ENCODE data around the gene MRPS30.
"Not testable (repeated sequence)": the region's sequence is repeated elsewhere in the genome, so short reads cannot be mapped to it uniquely, and the experiment has no call there.

GRCh38 chr5:44792031-44792673 is 16.6 kb upstream of the MRPS30 start:
- not testable (repeated sequence) for TF ChIP-seq EZH2phosphoT487 (IDR thresholded peaks at IDR 0.05; ENCODE audit: borderline replicate concordance, low read depth, low read length); CTCF (conservative IDR thresholded peaks at IDR 0.05; ENCODE audit: low read length)
